Common myeloid progenitor, CD34-positive (primary cell): ENCODE data around the gene RNF150.

Experiments used
- CTCF ChIA-PET: fragments of 350-600 bp; sonication (Branson Sonifier 250); formaldehyde crosslinking; loops from one replicate; lab custom pipeline; 2021; ENCODE audit warnings: antibody characterized with exemption; lab: Charles Lee
- POLR2A ChIA-PET: fragments of 350-600 bp; sonication (Branson Sonifier 250); formaldehyde crosslinking; loops from one replicate; lab custom pipeline; 2021; ENCODE audit warnings: antibody characterized with exemption; lab: Charles Lee
- DNase-seq, 3 donors: peaks; one replicate each; pipeline versions ENCODE4 v3.0.0 to v3.0.0-alpha.2; 2013
- H3K27ac ChIP-seq, 2 experiments: 1 replicate in 1 of 2; 2 replicates in 1 of 2; pipeline ENCODE4 v1.7.0; 2013; ENCODE audit warnings: inconsistent platforms in 2 of 2, low read length in 2 of 2, mild to moderate bottlenecking in 2 of 2, low read depth in 1 of 2, moderate library complexity in 1 of 2; ENCODE audit not compliant: severe bottlenecking in 2 of 2, insufficient read depth in 1 of 2, poor library complexity in 1 of 2
- H3K27me3 ChIP-seq, 5 experiments: replicated peaks in 2 of 5; 1 replicate in 3 of 5; 2 replicates in 2 of 5; pipeline versions ENCODE4 v1.6.1 to v1.7.0; 2013; ENCODE audit warnings: low read length in 4 of 5, mild to moderate bottlenecking in 2 of 5, moderate library complexity in 2 of 5, inconsistent platforms in 1 of 5; ENCODE audit not compliant: insufficient read depth in 5 of 5, control insufficient read depth in 4 of 5
- H3K36me3 ChIP-seq, 4 experiments: 1 replicate in 2 of 4; 2 replicates in 2 of 4; pipeline versions ENCODE4 v1.6.1 to v1.7.0; 2013; ENCODE audit warnings: low read length in 3 of 4, control low read depth in 1 of 4, mild to moderate bottlenecking in 1 of 4; ENCODE audit not compliant: control insufficient read depth in 4 of 4, insufficient read depth in 4 of 4
- H3K4me1 ChIP-seq, 4 experiments: 1 replicate in 3 of 4; 2 replicates in 1 of 4; pipeline versions ENCODE4 v1.6.1 to v1.7.1; 2013; ENCODE audit warnings: low read length in 3 of 4, mild to moderate bottlenecking in 3 of 4, control low read depth in 1 of 4, inconsistent platforms in 1 of 4, moderate library complexity in 1 of 4; ENCODE audit not compliant: control insufficient read depth in 4 of 4, insufficient read depth in 4 of 4; ENCODE audit errors: control extremely low read depth in 1 of 4
- H3K4me3 ChIP-seq, 7 experiments: 1 replicate in 4 of 7; 2 replicates in 3 of 7; pipeline versions ENCODE4 v1.5.1 to v1.7.0; 2013; ENCODE audit warnings: mild to moderate bottlenecking in 7 of 7, low read length in 6 of 7, moderate library complexity in 6 of 7, inconsistent platforms in 2 of 7, low read depth in 2 of 7, control low read depth in 1 of 7; ENCODE audit not compliant: insufficient read depth in 4 of 7, control insufficient read depth in 1 of 7; ENCODE audit errors: extremely low read depth in 1 of 7
- H3K9me3 ChIP-seq, 5 experiments: 1 replicate in 4 of 5; 2 replicates in 1 of 5; pipeline versions ENCODE4 v1.6.1 to v1.7.1; 2013; ENCODE audit warnings: low read length in 4 of 5, mild to moderate bottlenecking in 2 of 5, inconsistent platforms in 1 of 5, low read depth in 1 of 5, moderate library complexity in 1 of 5; ENCODE audit not compliant: control insufficient read depth in 4 of 5, insufficient read depth in 2 of 5; ENCODE audit errors: control extremely low read depth in 1 of 5
- WGBS: methylation state at CpG from one replicate; pipeline ENCODE4 v1.1.5; 2013; ENCODE audit not compliant: insufficient coverage; 5-methylcytosine and 5-hydroxymethylcytosine counted together

Gene RNF150

GRCh38 chr4:141102367-141102766, 30.9 kb downstream of the RNF150 start:
- DNase-seq = no peak
- ChIA-PET CTCF (no interaction called here), POLR2A (no interaction called here)
- Histone ChIP-seq H3K9me3 (peaks cover 0 to 1% (median 0%) of the 10 kb centered on the region in 5 experiments), H3K36me3 (peaks cover 0 to 3% (median 0%) of the 10 kb centered on the region in 4 experiments), H3K27me3 (no peaks in the 10 kb centered on the region), H3K4me3 (no peak overlapping the region), H3K4me1 (no peaks in the 10 kb centered on the region), H3K27ac (no peak overlapping the region)
- WGBS = 98% methylated on average over 3 of the region's 3 CpGs

- Histone ChIP-seq H3K4me3 (no peak overlapping the region), H3K27me3 (no peaks in the 10 kb centered on the region), H3K27ac (no peak overlapping the region), H3K4me1 (no peaks in the 10 kb centered on the region), H3K36me3 (peaks cover 0 to 3% (median 0%) of the 10 kb centered on the region in 4 experiments), H3K9me3 (peaks cover 0 to 1% (median 0%) of the 10 kb centered on the region in 5 experiments)
- DNase-seq = no peak
- ChIA-PET CTCF (interaction anchor here (1.2 kb wide), 1 partner anchor 31 kb away, joined by 3 read pairs; the partner anchor contains the start of gene RNF150), POLR2A (no interaction called here)
- 93% methylated on average over 3 of the region's 4 CpGs for WGBS
Measured at GRCh38 chr4:141101511-141101910, 31.8 kb downstream of the RNF150 start.

- no peak for DNase-seq
- H3K4me1 ChIP-seq = no peaks in the 10 kb centered on the region
- H3K9me3 ChIP-seq = peaks cover 0 to 4% (median 1%) of the 10 kb centered on the region in 5 experiments
- ChIA-PET POLR2A (no interaction called here), CTCF (no interaction called here)
- no peak overlapping the region for H3K27ac ChIP-seq
- WGBS = 100% methylated on average over 1 of the region's 1 CpG
- no peaks in the 10 kb centered on the region for H3K27me3 ChIP-seq
- H3K36me3 ChIP-seq = peaks cover 0 to 1% (median 0%) of the 10 kb centered on the region in 4 experiments
- no peak overlapping the region for H3K4me3 ChIP-seq
Measured at GRCh38 chr4:141099326-141099725, 33.9 kb downstream of the RNF150 start.

DNA sequence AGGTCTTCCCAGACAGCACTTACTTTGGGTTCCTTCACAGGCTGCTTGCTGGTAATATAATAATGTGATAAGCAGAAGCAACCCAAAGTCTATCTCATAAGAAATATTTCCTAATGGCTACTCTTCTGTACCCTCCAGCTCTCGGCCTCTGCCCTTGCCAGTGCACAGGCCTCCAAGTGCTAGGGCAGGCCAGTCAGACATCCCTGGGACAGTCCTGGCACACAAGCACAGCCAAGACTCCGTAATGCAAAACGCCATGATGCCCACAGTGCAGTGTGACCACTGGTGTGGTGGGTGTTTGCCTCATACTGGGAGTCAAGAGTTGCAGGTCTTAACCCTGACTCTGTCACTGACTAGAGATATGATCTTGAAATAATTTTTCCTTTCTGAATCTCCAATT, 35.1 kb downstream of the RNF150 start:
- no peaks in the 10 kb centered on the region for H3K4me1 ChIP-seq
- no peaks in the 10 kb centered on the region for H3K36me3 ChIP-seq
- peaks cover 0 to 12% (median 3%) of the 10 kb centered on the region in 5 experiments for H3K9me3 ChIP-seq
- DNase-seq = no peak
- ChIA-PET POLR2A (no interaction called here), CTCF (interaction anchor here (0.7 kb wide), 1 partner anchor 210 kb away, joined by 3 read pairs; no protein-coding TSS in a partner anchor)
- H3K27me3 ChIP-seq = no peaks in the 10 kb centered on the region
- no peak overlapping the region for H3K4me3 ChIP-seq
- H3K27ac ChIP-seq = no peak overlapping the region
- 100% methylated on average over 3 of the region's 3 CpGs for WGBS

DNA sequence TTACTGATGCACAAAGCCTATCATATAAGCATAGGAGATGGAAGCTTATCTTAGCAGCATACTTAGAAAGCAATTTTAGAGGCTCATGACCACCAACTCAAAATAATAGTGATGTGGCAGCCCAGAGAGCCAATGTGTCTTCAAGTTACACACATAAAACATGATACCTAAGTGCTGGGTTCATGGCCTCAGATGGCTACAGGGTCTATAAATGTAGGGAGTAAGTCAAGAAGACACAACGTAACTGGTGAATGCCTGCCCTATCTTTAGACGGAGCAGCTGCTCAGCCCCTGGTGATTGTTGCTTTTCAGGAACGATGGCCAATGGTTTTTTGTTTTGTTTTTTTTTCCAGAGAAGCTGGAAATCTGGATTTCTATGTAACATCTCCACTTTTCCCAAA, 42.8 kb downstream of the RNF150 start:
- Histone ChIP-seq H3K36me3 (no peaks in the 10 kb centered on the region), H3K9me3 (peaks cover 0 to 12% (median 4%) of the 10 kb centered on the region in 5 experiments), H3K27me3 (no peaks in the 10 kb centered on the region), H3K4me1 (no peaks in the 10 kb centered on the region), H3K4me3 (no peak overlapping the region), H3K27ac (no peak overlapping the region)
- CTCF ChIA-PET = no interaction called here
- DNase-seq = no peak
- POLR2A ChIA-PET = no interaction called here
- WGBS = no CpG with 5 or more reads among the region's 3 CpGs

GRCh38 chr4:141081921-141082395, 51.3 kb downstream of the RNF150 start:
- H3K4me3 ChIP-seq = no peak overlapping the region
- no peaks in the 10 kb centered on the region for H3K4me1 ChIP-seq
- H3K9me3 ChIP-seq = peaks cover 0 to 7% (median 0%) of the 10 kb centered on the region in 5 experiments
- no peaks in the 10 kb centered on the region for H3K27me3 ChIP-seq
- WGBS = 93% methylated on average over 9 of the region's 9 CpGs
- ChIA-PET POLR2A (no interaction called here), CTCF (no interaction called here)
- DNase-seq = no peak
- no peaks in the 10 kb centered on the region for H3K36me3 ChIP-seq
- H3K27ac ChIP-seq = no peak overlapping the region

- 80% methylated on average over 5 of the region's 8 CpGs for WGBS
- CTCF ChIA-PET = no interaction called here
Measured at GRCh38 chr4:141080668-141081067, 52.6 kb downstream of the RNF150 start.

More at GRCh38 chr4:141080668-141081067, 52.6 kb downstream of the RNF150 start:
- Histone ChIP-seq H3K4me3 (no peak overlapping the region), H3K27me3 (no peaks in the 10 kb centered on the region), H3K9me3 (peaks cover 0 to 7% (median 0%) of the 10 kb centered on the region in 5 experiments), H3K36me3 (no peaks in the 10 kb centered on the region), H3K4me1 (no peaks in the 10 kb centered on the region), H3K27ac (no peak overlapping the region)
- POLR2A ChIA-PET = no interaction called here
- DNase-seq = no peak
